HG02642 (cell line): Measurements from ENCODE around the gene PRPF40B.
A peak's percentile ranks its signal among the peaks of the same experiment; 100 is the strongest.
"Not testable (repeated sequence)": the region's sequence is repeated elsewhere in the genome, so short reads cannot be mapped to it uniquely, and the experiment has no call there.

Experiments used
- ATAC-seq: cut with Tn5 transposase; IDR thresholded peaks from one replicate; pipeline ENCODE4 v1.9.1; 2021; ENCODE audit warnings: mild to moderate bottlenecking; ENCODE audit not compliant: unreplicated experiment, poor library complexity

Gene PRPF40B

GRCh38 chr12:49609059-49609874 is 14.1 kb upstream of the PRPF40B start:
- no peak for ATAC-seq

GRCh38 chr12:49609875-49610154 is 13.5 kb upstream of the PRPF40B start:
- no peak for ATAC-seq

- ATAC-seq: not testable (repeated sequence)
These were observed 12.6 kb upstream of the PRPF40B start for GRCh38 chr12:49610785-49611184.

- ATAC-seq: no peak
These were observed 11.2 kb upstream of the PRPF40B start for GRCh38 chr12:49612210-49612609.

- ATAC-seq: no peak
These were observed 7.6 kb upstream of the PRPF40B start for GRCh38 chr12:49615725-49616124.

GRCh38 chr12:49616533-49617219 is 6.7 kb upstream of the PRPF40B start:
- ATAC-seq: no peak

- no peak for ATAC-seq
These were observed 4.8 kb upstream of the PRPF40B start for GRCh38 chr12:49618576-49618975.

- no peak for ATAC-seq
These were observed 4.1 kb upstream of the PRPF40B start for GRCh38 chr12:49619286-49619685.

- peak; percentile 19 for ATAC-seq
These were observed 1.5 kb upstream of the PRPF40B start for GRCh38 chr12:49621651-49622500.

- ATAC-seq: peak; percentile 28
These were observed 740 bp upstream of the PRPF40B start for GRCh38 chr12:49622501-49623141.

- no peak for ATAC-seq
These were observed 1.7 kb downstream of the PRPF40B start for GRCh38 chr12:49624921-49625577.

GRCh38 chr12:49626169-49626835 is 2.9 kb downstream of the PRPF40B start:
- no peak for ATAC-seq

GRCh38 chr12:49626836-49627235 is 3.5 kb downstream of the PRPF40B start:
- ATAC-seq: no peak

GRCh38 chr12:49627752-49628360 is 4.5 kb downstream of the PRPF40B start:
- ATAC-seq: no peak

- ATAC-seq: no peak
These were observed 8.1 kb downstream of the PRPF40B start for GRCh38 chr12:49631336-49631907.

GRCh38 chr12:49632401-49632800 is 9.0 kb downstream of the PRPF40B start:
- ATAC-seq: no peak

GRCh38 chr12:49632986-49633702 is 9.8 kb downstream of the PRPF40B start:
- no peak for ATAC-seq

- no peak for ATAC-seq
These were observed 10.5 kb downstream of the PRPF40B start for GRCh38 chr12:49633703-49634345.
